Neuron (in vitro differentiated cells): ENCODE results near the gene ARHGAP25.

Source experiments
- H2AFZ ChIP-seq: one replicate; pipeline ENCODE4 v1.6.1; 2013; ENCODE audit warnings: low read depth, mild to moderate bottlenecking, inconsistent platforms, low read length, moderate library complexity
- H3K27me3 ChIP-seq: one replicate; pipeline ENCODE4 v1.6.1; 2013; ENCODE audit warnings: low read length; ENCODE audit not compliant: insufficient read depth
- H3K36me3 ChIP-seq: one replicate; pipeline ENCODE4 v1.6.1; 2013; ENCODE audit warnings: low read length; ENCODE audit not compliant: insufficient read depth
- H3K4me1 ChIP-seq: one replicate; pipeline ENCODE4 v1.6.1; 2013; ENCODE audit warnings: low read length; ENCODE audit not compliant: insufficient read depth
- H3K4me3 ChIP-seq: 2 replicates; pipeline ENCODE4 v1.5.1; 2013; ENCODE audit warnings: mild to moderate bottlenecking, low read length, moderate library complexity
- H3K9me3 ChIP-seq: one replicate; pipeline ENCODE4 v1.6.1; 2013; ENCODE audit warnings: low read length

Gene ARHGAP25, protein sequence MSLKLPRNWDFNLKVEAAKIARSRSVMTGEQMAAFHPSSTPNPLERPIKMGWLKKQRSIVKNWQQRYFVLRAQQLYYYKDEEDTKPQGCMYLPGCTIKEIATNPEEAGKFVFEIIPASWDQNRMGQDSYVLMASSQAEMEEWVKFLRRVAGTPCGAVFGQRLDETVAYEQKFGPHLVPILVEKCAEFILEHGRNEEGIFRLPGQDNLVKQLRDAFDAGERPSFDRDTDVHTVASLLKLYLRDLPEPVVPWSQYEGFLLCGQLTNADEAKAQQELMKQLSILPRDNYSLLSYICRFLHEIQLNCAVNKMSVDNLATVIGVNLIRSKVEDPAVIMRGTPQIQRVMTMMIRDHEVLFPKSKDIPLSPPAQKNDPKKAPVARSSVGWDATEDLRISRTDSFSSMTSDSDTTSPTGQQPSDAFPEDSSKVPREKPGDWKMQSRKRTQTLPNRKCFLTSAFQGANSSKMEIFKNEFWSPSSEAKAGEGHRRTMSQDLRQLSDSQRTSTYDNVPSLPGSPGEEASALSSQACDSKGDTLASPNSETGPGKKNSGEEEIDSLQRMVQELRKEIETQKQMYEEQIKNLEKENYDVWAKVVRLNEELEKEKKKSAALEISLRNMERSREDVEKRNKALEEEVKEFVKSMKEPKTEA

DNA sequence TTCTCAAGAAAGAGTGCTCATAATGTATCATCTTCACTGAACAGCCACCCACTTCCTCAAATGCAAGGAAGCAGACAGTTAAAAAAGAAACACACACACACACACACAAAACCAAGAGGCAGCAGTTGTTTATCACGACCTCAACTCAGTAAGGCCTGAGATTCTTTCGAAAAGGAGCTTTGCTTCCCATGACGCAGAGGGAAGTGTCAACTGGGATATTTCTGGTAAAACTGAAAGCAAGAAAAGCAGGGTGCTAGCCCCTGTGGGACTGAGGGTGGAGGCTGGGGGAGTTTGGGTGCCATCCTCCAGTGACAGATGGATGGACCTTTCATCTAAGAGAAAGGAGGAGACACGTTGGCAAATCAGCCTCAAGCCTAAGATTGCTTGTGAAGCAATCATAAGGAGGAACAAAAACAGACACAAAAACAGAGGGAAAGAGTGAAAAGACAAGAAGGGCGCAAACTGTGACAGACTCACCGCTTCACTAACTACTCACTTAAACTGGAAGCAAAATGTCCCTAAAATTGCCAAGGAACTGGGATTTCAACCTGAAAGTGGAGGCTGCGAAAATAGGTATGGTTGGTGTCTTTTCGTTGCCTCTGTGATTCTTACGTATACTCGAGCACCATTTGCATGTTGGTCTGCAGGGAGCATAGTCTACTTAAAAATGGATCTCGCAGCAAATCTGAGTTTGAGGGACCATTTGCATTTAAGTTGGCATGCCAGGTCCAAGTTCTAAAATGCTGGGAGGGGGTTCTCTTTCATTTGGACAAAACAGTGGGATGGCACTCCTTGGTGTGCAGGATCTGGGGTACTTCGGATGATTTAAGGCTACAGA is at the start of gene ARHGAP25:
ARHGAP25 (plus strand) TSS at position 124 of the 838 bp plus-strand sequence; CDS start at position 513, 389 bp downstream.
- H3K36me3 ChIP-seq, result no peaks in the 10 kb centered on the region
- H3K27me3 ChIP-seq, result no peaks in the 10 kb centered on the region
- no peaks in the 10 kb centered on the region for H3K9me3 ChIP-seq
- H2AFZ ChIP-seq, result no peak within 1 kb of the TSS
- no peak within 1 kb of the TSS for H3K4me3 ChIP-seq
- no peaks in the 10 kb centered on the region for H3K4me1 ChIP-seq

- no peaks in the 10 kb centered on the region for H3K9me3 ChIP-seq
- no peak overlapping the region for H2AFZ ChIP-seq
- H3K4me1 ChIP-seq, result no peaks in the 10 kb centered on the region
- H3K36me3 ChIP-seq, result no peaks in the 10 kb centered on the region
- no peak overlapping the region for H3K4me3 ChIP-seq
- H3K27me3 ChIP-seq, result no peaks in the 10 kb centered on the region
Measured at GRCh38 chr2:68686178-68686577, 48.4 kb upstream of the ARHGAP25 start.

DNA sequence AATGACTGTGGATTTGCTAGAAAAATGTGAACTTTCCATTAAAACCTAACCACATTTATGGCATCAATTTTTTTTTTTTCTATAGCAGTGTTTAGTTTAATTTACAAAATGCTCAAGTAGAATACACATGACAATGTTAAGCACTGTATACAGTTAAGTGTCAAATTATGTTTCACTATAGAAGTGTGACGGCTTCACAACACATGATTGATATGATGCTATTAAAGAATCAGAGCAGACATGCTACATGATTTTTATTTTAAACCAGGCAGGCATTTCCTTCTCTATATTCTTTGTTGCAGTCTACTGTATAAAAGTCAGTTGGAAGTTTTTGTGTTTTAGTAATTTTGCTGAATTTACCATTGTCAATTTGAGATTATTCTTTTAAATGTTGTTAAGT is 47.6 kb upstream of the ARHGAP25 start:
- Histone ChIP-seq H3K9me3 (no peaks in the 10 kb centered on the region), H3K4me1 (no peaks in the 10 kb centered on the region), H3K27me3 (no peaks in the 10 kb centered on the region), H2AFZ (no peak overlapping the region), H3K4me3 (no peak overlapping the region), H3K36me3 (no peaks in the 10 kb centered on the region)

- Histone ChIP-seq H3K36me3 (no peaks in the 10 kb centered on the region), H3K4me1 (no peaks in the 10 kb centered on the region), H3K4me3 (no peak overlapping the region), H3K27me3 (no peaks in the 10 kb centered on the region), H3K9me3 (no peaks in the 10 kb centered on the region), H2AFZ (no peak overlapping the region)
Measured at GRCh38 chr2:68689553-68690537, 44.8 kb upstream of the ARHGAP25 start.

- Histone ChIP-seq H3K36me3 (no peaks in the 10 kb centered on the region), H3K4me1 (no peaks in the 10 kb centered on the region), H2AFZ (no peak overlapping the region), H3K27me3 (no peaks in the 10 kb centered on the region), H3K9me3 (no peaks in the 10 kb centered on the region), H3K4me3 (no peak overlapping the region)
Measured at GRCh38 chr2:68690851-68691250, 43.8 kb upstream of the ARHGAP25 start.

- H3K4me3 ChIP-seq, result no peak overlapping the region
- H3K27me3 ChIP-seq, result no peaks in the 10 kb centered on the region
- no peaks in the 10 kb centered on the region for H3K36me3 ChIP-seq
- H3K4me1 ChIP-seq, result no peaks in the 10 kb centered on the region
- no peaks in the 10 kb centered on the region for H3K9me3 ChIP-seq
- no peak overlapping the region for H2AFZ ChIP-seq
Measured at GRCh38 chr2:68692511-68692910, 42.1 kb upstream of the ARHGAP25 start.

GRCh38 chr2:68693951-68694350 is 40.7 kb upstream of the ARHGAP25 start:
- Histone ChIP-seq H3K27me3 (no peaks in the 10 kb centered on the region), H3K36me3 (no peaks in the 10 kb centered on the region), H3K4me1 (no peaks in the 10 kb centered on the region), H3K4me3 (no peak overlapping the region), H2AFZ (no peak overlapping the region), H3K9me3 (no peaks in the 10 kb centered on the region)

- H3K36me3 ChIP-seq, result no peaks in the 10 kb centered on the region
- no peaks in the 10 kb centered on the region for H3K27me3 ChIP-seq
- no peaks in the 10 kb centered on the region for H3K9me3 ChIP-seq
- no peak overlapping the region for H3K4me3 ChIP-seq
- H2AFZ ChIP-seq, result no peak overlapping the region
- no peaks in the 10 kb centered on the region for H3K4me1 ChIP-seq
Measured at GRCh38 chr2:68695971-68696370, 38.6 kb upstream of the ARHGAP25 start.

GRCh38 chr2:68696554-68696953 is 38.1 kb upstream of the ARHGAP25 start:
- no peaks in the 10 kb centered on the region for H3K27me3 ChIP-seq

GRCh38 chr2:68698567-68699377 is 35.8 kb upstream of the ARHGAP25 start:
- Histone ChIP-seq H3K27me3 (no peaks in the 10 kb centered on the region), H3K9me3 (no peaks in the 10 kb centered on the region)

More at GRCh38 chr2:68696554-68696953, 38.1 kb upstream of the ARHGAP25 start:
- H3K9me3 ChIP-seq, result no peaks in the 10 kb centered on the region
- H3K4me1 ChIP-seq, result no peaks in the 10 kb centered on the region
- H3K4me3 ChIP-seq, result no peak overlapping the region
- no peaks in the 10 kb centered on the region for H3K36me3 ChIP-seq
- H2AFZ ChIP-seq, result no peak overlapping the region

DNA sequence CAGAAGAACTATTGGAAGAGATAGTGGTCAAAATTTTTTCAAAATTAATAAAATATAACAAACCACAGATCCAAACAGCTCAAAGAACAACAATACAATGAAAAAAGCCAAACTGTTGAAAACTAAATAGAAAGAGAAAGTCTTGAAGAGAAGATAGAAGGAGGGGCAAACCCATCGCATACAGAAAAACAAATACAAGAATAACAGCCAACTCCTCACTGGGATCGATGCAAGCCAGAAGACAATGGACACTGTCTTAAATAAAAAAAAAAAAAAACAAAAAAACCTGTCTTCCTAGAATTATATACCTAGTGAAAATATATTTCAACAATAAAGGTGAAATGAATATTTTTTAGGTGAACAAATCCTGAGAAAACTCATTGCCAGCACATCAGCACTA is 34.1 kb upstream of the ARHGAP25 start:
- Histone ChIP-seq H3K4me3 (no peak overlapping the region), H2AFZ (no peak overlapping the region), H3K27me3 (no peaks in the 10 kb centered on the region), H3K4me1 (no peaks in the 10 kb centered on the region), H3K36me3 (no peaks in the 10 kb centered on the region), H3K9me3 (no peaks in the 10 kb centered on the region)

More at GRCh38 chr2:68698567-68699377, 35.8 kb upstream of the ARHGAP25 start:
- Histone ChIP-seq H3K4me1 (no peaks in the 10 kb centered on the region), H3K36me3 (no peaks in the 10 kb centered on the region), H3K4me3 (no peak overlapping the region), H2AFZ (no peak overlapping the region)
